GM23248 (cell line): Measurements from ENCODE around the gene ABLIM2. TPM values are rescaled to one million over a fixed set of nuclear protein-coding genes. Genes with fewer than 3 reads are reported as not detected.

Source experiments
- DNase-seq: peaks from one replicate; pipeline ENCODE4 v3.0.0-alpha.2; 2015
- H2AFZ ChIP-seq: fragments of 200-600 bp; sonication (generic); 2 replicates; pipeline ENCODE4 v1.6.1; 2016; ENCODE audit warnings: antibody characterized with exemption
- H3F3A ChIP-seq: fragments of 200-600 bp; sonication (generic); 2 replicates; pipeline ENCODE4 v1.6.1; 2016; ENCODE audit warnings: mild to moderate bottlenecking, antibody characterized with exemption, mixed run types; ENCODE audit not compliant: insufficient read depth
- H3K27ac ChIP-seq: fragments of 200-600 bp; sonication (generic); 2 replicates; pipeline ENCODE4 v1.5.1; 2016; ENCODE audit warnings: mild to moderate bottlenecking
- H3K27me3 ChIP-seq: fragments of 200-600 bp; sonication (generic); replicated peaks from 2 replicates; pipeline ENCODE4 v1.6.1; 2016; ENCODE audit warnings: mild to moderate bottlenecking; ENCODE audit not compliant: insufficient read depth
- H3K36me3 ChIP-seq: fragments of 200-600 bp; sonication (generic); 2 replicates; pipeline ENCODE4 v1.6.1; 2016; ENCODE audit warnings: low read depth, mild to moderate bottlenecking
- H3K4me1 ChIP-seq: fragments of 200-600 bp; sonication (generic); 2 replicates; pipeline ENCODE4 v1.6.1; 2016; ENCODE audit warnings: mild to moderate bottlenecking; ENCODE audit not compliant: insufficient read depth
- H3K4me2 ChIP-seq: fragments of 200-600 bp; sonication (generic); one replicate; pipeline ENCODE4 v1.6.1; 2016; ENCODE audit warnings: mild to moderate bottlenecking; ENCODE audit not compliant: unreplicated experiment
- H3K4me3 ChIP-seq: fragments of 200-600 bp; sonication (generic); 2 replicates; pipeline ENCODE4 v1.5.1; 2016; ENCODE audit warnings: mild to moderate bottlenecking
- H3K79me2 ChIP-seq: fragments of 200-600 bp; sonication (generic); 2 replicates; pipeline ENCODE4 v1.6.1; 2016; ENCODE audit warnings: mild to moderate bottlenecking; ENCODE audit not compliant: insufficient read depth
- H3K9ac ChIP-seq: fragments of 200-600 bp; sonication (generic); 2 replicates; pipeline ENCODE4 v1.6.1; 2016; ENCODE audit warnings: mild to moderate bottlenecking
- H3K9me2 ChIP-seq: fragments of 200-600 bp; sonication (generic); 2 replicates; pipeline ENCODE4 v1.6.1; 2016; ENCODE audit warnings: mixed run types, mild to moderate bottlenecking, moderate library complexity; ENCODE audit not compliant: insufficient read depth
- H3K9me3 ChIP-seq: fragments of 200-600 bp; sonication (generic); one replicate; pipeline ENCODE4 v1.6.1; 2017; ENCODE audit warnings: low read depth
- H4K20me1 ChIP-seq: fragments of 200-600 bp; sonication (generic); 2 replicates; pipeline ENCODE4 v1.6.0; 2016; ENCODE audit not compliant: insufficient read depth
- EZH2 ChIP-seq: fragments of 200-600 bp; sonication (generic); IDR thresholded peaks from 2 replicates; pipeline ENCODE4 v1.6.1; 2018; ENCODE audit warnings: antibody characterized with exemption, mild to moderate bottlenecking; ENCODE audit not compliant: insufficient read depth, poor library complexity, severe bottlenecking
- EZH2phosphoT487 ChIP-seq: fragments of 200-600 bp; sonication (generic); IDR thresholded peaks from 2 replicates; pipeline ENCODE4 v1.6.1; 2018; ENCODE audit warnings: antibody characterized with exemption, moderate library complexity, mild to moderate bottlenecking, low read depth; ENCODE audit not compliant: insufficient read depth
- WGBS, 2 experiments: methylation state at CpG; one replicate each; pipeline ENCODE4 v1.1.6; 2015 to 2017; ENCODE audit warnings: low lambda C conversion rate in 2 of 2, low coverage in 1 of 2; ENCODE audit errors: missing lambda C conversion rate in 2 of 2; 5-methylcytosine and 5-hydroxymethylcytosine counted together
- in situ Hi-C: fragments of 300-500 bp; cut with MboI; formaldehyde crosslinking; loops from 2 replicates; pipeline ENCODE4 v1.15.0; 2020
- polyA plus RNA-seq: library from polyadenylated mRNA; unstranded; fragments of >200 nt; fragmentation: Nextera tagmentation; extraction: Ambion mirVana; gene quantifications from 2 replicates; pipeline ENCODE4 v1.2.1, GENCODE V29; 2016
- total RNA-seq: library from RNA; depleted of rRNA; stranded (reverse); fragments of >200 nt; shearing (Covaris generic); gene quantifications from 2 replicates; pipeline ENCODE4 v1.2.3, GENCODE V29; 2014

Gene ABLIM2
- total and polyA plus RNA-seq, 2 experiments from 2014 or later: not detected

DNA sequence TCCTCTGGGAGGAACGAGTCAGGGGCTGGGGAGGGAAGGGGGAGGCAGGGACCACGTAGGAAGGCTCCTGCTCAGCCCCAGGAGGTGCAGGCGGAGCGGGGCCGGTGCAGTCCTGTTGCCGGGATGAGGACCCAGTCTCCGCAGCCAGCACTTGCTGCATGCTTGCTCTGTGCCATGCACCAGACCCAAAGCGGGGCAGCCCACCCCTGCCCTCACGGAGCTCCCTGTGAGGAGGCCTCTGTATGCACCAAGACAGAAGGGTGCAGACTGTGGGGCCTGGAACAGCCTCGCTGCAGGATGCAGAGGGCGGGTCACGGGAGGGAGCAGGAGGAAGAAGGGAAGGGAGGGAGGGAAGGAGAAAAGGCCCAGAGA lies 61.9 kb downstream of the ABLIM2 start:
- Histone ChIP-seq H3K9ac (no peak overlapping the region), H3K36me3 (no peaks in the 10 kb centered on the region), H3F3A (no peaks in the 10 kb centered on the region), H2AFZ (no peak overlapping the region), H3K27ac (no peak overlapping the region), H3K9me2 (no peaks in the 10 kb centered on the region), H3K27me3 (peaks cover 22% of the 10 kb centered on the region), H3K9me3 (peaks cover 8% of the 10 kb centered on the region), H4K20me1 (no peaks in the 10 kb centered on the region), H3K4me2 (no peak overlapping the region), H3K4me1 (no peaks in the 10 kb centered on the region), H3K79me2 (no peaks in the 10 kb centered on the region), H3K4me3 (no peak overlapping the region)
- in situ Hi-C loops: no loop called here
- TF ChIP-seq EZH2phosphoT487: no peak
- DNase-seq: no peak
- WGBS, 2 experiments: 33 to 36% methylated on average over 4 to 12 of the region's 12 CpGs

DNA sequence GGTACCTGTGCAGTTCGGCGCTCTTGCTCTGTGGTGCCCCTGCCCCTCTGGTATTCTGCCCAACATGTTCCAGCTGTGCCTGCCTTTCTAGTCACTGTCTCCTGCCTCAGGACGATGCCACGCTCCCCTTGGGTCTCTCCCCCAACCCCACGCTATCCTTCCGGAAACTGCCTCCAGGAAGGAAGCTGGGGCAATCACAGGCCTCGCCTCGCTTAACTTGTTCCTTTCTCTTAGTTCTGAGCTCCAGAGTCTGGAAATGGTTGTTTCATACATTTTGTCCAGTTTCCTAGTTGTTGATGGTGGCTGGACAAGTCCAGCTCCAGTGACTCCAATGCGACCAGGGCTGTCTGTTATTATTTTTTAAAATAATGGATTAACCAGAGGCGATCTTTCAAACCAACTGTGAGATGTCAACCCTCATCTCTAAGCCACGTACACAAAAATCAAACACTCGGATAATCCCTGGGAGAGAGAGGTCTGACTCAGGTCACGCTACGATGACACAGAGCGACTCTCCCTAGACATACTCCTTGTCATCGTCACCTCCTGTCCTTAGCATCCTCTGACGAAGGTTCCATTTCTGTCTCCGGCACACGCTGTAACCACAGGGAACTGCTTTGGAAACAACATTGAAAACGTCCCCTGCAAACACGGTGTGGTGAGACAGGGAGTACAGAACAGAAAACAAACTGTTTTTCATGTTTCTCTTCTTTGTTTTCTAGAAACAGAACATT lies 62.5 kb downstream of the ABLIM2 start:
- Histone ChIP-seq H3F3A (no peaks in the 10 kb centered on the region), H2AFZ (no peak overlapping the region), H3K4me2 (no peak overlapping the region), H3K4me3 (no peak overlapping the region), H3K9me2 (no peaks in the 10 kb centered on the region), H3K36me3 (no peaks in the 10 kb centered on the region), H4K20me1 (no peaks in the 10 kb centered on the region), H3K4me1 (no peaks in the 10 kb centered on the region), H3K27me3 (peaks cover 16% of the 10 kb centered on the region), H3K79me2 (no peaks in the 10 kb centered on the region), H3K9me3 (peaks cover 8% of the 10 kb centered on the region), H3K27ac (no peak overlapping the region), H3K9ac (no peak overlapping the region)
- 67 to 68% methylated on average over 21 of the region's 21 CpGs for WGBS, 2 experiments
- DNase-seq: no peak
- in situ Hi-C loops: no loop called here
- TF ChIP-seq EZH2phosphoT487: no peak
- no peak for TF ChIP-seq EZH2

DNA sequence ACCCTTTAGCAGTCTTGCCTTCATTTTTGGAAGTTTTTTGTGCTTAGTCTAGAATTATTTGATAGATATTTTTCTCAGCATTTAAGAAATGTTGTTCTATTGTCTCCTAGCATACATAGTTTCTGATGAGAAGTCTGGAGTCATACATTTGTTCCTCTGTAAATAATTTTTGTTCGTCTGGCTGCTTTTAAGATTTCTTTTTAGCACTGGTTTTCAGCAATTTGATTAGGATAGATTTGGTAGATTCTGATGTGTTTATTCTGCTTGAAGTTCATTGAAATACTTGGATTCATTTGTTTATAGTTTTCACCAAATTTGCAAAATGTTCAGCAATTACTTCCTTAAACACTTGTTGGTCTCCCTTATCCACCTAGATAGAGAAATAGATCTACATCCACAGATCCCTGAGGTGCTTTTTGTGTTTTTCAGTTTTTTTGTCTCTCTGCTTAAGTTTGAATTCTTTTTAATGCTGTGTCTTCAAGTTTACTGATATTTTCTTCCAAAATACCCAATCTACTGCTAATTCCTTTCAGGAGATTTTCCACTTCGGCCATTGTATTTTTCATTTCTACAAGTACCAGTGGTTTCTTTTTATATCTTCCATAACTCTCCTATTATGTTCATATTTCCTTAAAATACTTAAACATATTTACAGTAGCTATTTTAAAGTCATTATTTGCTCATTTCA lies 64.9 kb downstream of the ABLIM2 start:
- no peaks in the 10 kb centered on the region; the same call in 1 of the 2 replicates for H3K27me3 ChIP-seq
- in situ Hi-C loops: no loop called here
- H3K4me2 ChIP-seq: no peak overlapping the region
- H3K4me3 ChIP-seq: no peak overlapping the region
- DNase-seq: peak; percentile 20
- no peak for TF ChIP-seq EZH2phosphoT487
- no peak for TF ChIP-seq EZH2
- H3K9ac ChIP-seq: no peak overlapping the region
- no peaks in the 10 kb centered on the region for H3K4me1 ChIP-seq
- no peaks in the 10 kb centered on the region for H3K79me2 ChIP-seq
- H2AFZ ChIP-seq: no peak overlapping the region
- H3K27ac ChIP-seq: no peak overlapping the region
- no peaks in the 10 kb centered on the region for H3K36me3 ChIP-seq
- WGBS, 2 experiments: 44 to 58% methylated on average over 2 of the region's 2 CpGs
- H3K9me3 ChIP-seq: peaks cover 8% of the 10 kb centered on the region
- H3F3A ChIP-seq: no peaks in the 10 kb centered on the region
- H3K9me2 ChIP-seq: no peaks in the 10 kb centered on the region
- H4K20me1 ChIP-seq: no peaks in the 10 kb centered on the region

GRCh38 chr4:8092282-8092681 lies 66.3 kb downstream of the ABLIM2 start:
- no peaks in the 10 kb centered on the region; the same call in 1 of the 2 replicates for H3K27me3 ChIP-seq
- H2AFZ ChIP-seq: no peak overlapping the region
- H3K27ac ChIP-seq: no peak overlapping the region
- in situ Hi-C loops: no loop called here
- H3K4me3 ChIP-seq: no peak overlapping the region
- peaks cover 8% of the 10 kb centered on the region for H3K9me3 ChIP-seq
- no peaks in the 10 kb centered on the region for H3K4me1 ChIP-seq
- H3K4me2 ChIP-seq: no peak overlapping the region
- WGBS, 2 experiments: 56 to 64% methylated on average over 2 of the region's 2 CpGs
- TF ChIP-seq EZH2 (no peak), EZH2phosphoT487 (no peak)
- no peaks in the 10 kb centered on the region for H3K9me2 ChIP-seq
- no peak overlapping the region for H3K9ac ChIP-seq
- DNase-seq: no peak
- no peaks in the 10 kb centered on the region for H3K79me2 ChIP-seq
- no peaks in the 10 kb centered on the region for H3K36me3 ChIP-seq
- no peaks in the 10 kb centered on the region for H3F3A ChIP-seq
- H4K20me1 ChIP-seq: no peaks in the 10 kb centered on the region
